Kidney epithelial cell (primary cell): ENCODE data around the gene PBX1. TPM values are rescaled to one million over a fixed set of nuclear protein-coding genes. Genes with fewer than 3 reads are reported as not detected.

Experiments
- DNase-seq: peaks from one replicate; pipeline ENCODE4 v3.0.0-alpha.2; 2010; ENCODE audit warnings: low read depth
- H3K27me3 ChIP-seq: 2 replicates; pipeline ENCODE4 v1.6.0; 2011; ENCODE audit warnings: low read length; ENCODE audit not compliant: control insufficient read depth, insufficient read depth
- H3K36me3 ChIP-seq: 2 replicates; pipeline ENCODE4 v1.5.1; 2011; ENCODE audit warnings: low read length; ENCODE audit not compliant: control insufficient read depth, insufficient read depth
- H3K4me3 ChIP-seq: 2 replicates; pipeline ENCODE4 v1.5.1; 2011; ENCODE audit warnings: low read depth, mild to moderate bottlenecking, control low read depth, low read length
- total RNA-seq: library from RNA; depleted of rRNA; stranded (reverse); fragments of >200 nt; gene quantifications from 2 replicates; pipeline ENCODE4 v1.2.3, GENCODE V29; 2015
- TF ChIP-seq, protein P1 (sequence below): IDR thresholded peaks from 2 replicates; pipeline ENCODE4 v1.5.1; 2011; ENCODE audit warnings: mild to moderate bottlenecking, moderate library complexity, low read length, control low read depth, inconsistent platforms; ENCODE audit not compliant: insufficient read depth, poor library complexity, severe bottlenecking

PBX1 gene
- total RNA-seq, 1 donor from 2014 or later = 5.7 TPM

DNA sequence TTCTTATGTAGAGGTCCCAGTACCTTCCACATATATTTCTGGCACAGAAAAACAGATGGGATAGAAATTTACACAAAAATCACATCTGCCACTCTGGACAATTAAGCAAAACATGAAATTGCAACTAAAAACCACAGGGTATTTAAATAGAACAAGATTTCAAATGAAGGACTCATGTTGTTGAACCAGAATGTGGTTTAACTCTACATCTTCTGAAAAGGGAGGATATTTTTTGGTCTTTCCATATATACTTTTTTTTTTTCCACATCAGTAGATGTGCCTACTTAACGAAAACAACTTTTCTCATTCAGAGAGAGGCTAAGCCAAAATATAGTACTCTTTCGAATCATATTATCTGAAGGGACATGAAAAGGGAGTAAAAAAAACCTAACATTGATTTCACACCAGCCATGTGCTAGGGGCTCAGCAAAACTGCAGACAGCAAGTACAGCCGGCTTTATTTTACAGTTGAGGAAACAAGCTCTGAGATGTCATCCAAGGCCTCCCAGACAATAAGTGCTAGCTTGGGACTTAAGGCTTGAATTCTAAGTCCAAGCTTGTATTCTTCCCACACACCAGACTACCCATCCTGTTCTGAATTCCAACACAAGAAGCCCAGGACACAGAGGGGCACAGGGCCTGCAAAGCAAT, 208.9 kb downstream of the PBX1 start:
- no peak for DNase-seq
- Histone ChIP-seq H3K27me3 (no peaks in the 10 kb centered on the region), H3K4me3 (no peak overlapping the region), H3K36me3 (no peaks in the 10 kb centered on the region)
- TF ChIP-seq, protein P1, sequence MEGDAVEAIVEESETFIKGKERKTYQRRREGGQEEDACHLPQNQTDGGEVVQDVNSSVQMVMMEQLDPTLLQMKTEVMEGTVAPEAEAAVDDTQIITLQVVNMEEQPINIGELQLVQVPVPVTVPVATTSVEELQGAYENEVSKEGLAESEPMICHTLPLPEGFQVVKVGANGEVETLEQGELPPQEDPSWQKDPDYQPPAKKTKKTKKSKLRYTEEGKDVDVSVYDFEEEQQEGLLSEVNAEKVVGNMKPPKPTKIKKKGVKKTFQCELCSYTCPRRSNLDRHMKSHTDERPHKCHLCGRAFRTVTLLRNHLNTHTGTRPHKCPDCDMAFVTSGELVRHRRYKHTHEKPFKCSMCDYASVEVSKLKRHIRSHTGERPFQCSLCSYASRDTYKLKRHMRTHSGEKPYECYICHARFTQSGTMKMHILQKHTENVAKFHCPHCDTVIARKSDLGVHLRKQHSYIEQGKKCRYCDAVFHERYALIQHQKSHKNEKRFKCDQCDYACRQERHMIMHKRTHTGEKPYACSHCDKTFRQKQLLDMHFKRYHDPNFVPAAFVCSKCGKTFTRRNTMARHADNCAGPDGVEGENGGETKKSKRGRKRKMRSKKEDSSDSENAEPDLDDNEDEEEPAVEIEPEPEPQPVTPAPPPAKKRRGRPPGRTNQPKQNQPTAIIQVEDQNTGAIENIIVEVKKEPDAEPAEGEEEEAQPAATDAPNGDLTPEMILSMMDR = no peak

DNA sequence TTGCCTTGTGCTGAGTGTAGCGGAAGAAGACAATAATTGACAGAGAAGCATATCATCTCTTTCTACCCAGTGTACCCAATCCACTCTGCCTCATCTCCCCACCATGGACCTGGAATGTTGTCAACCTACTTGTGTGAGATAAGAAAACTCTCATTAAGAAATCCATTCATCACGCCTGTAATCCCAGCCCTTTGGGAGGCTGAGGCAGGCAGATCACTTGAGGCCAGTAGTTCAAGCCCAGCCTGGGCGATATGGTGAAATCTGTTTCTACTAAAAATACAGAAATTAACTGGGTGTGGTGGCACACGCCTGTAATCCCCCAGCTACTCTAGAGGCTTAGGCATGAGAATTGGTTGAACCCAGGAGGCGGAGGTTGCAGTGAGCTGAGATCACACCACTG, 209.6 kb downstream of the PBX1 start:
- Histone ChIP-seq H3K36me3 (no peaks in the 10 kb centered on the region), H3K4me3 (no peak overlapping the region), H3K27me3 (no peaks in the 10 kb centered on the region)
- DNase-seq = no peak
- TF ChIP-seq, protein P1 = no peak

DNA sequence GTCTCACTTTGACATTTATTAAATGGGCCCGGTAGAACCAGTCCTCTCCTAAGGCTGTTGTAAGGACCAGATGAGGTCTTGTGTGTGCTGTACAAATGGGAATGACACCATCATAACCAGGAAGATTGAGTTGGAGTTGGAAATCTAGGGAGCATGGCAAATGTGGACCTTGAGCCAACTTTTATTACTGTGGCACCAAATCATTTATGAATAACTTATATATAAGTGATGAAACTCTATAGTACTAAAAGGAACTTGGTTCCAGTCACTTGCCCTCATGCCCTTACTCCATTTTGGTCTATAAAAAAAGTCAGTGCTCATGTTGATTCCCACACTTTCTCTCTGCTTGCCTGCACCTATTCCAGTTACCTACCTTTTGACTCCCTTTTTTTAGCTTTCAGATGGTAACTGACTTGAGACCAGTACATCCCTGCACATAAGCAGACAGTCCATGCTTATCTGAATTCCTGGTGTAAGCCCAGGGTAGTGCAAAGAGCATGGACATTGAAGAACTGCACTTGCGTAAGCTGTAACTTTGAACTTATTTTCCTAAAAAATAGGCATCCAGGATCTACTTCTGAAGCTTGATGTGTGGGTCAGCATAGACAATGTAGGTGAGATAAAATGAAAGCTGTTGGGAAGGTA, 210.6 kb downstream of the PBX1 start:
- H3K4me3 ChIP-seq = no peak overlapping the region
- H3K36me3 ChIP-seq = no peaks in the 10 kb centered on the region
- DNase-seq = no peak
- no peaks in the 10 kb centered on the region for H3K27me3 ChIP-seq
- TF ChIP-seq, protein P1 = no peak

DNA sequence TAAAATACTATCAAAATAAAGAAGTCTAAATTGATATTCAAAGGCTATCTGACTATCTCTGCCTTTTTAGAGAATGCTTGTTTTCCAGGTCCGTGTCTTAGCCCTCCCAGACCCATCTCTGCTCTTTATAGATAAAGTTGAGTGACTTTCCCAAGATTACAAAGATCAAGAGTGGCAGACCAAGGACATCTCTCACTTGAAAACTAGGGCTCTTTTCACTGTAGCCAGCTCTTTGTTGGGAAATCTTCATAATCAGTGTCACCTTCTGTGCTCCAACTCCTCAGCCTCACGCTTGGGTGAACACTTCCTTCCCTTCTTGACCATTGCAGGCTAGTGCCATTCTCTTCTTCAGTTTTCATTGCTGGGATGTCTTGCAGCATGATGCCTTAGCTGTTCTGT, 211.1 kb downstream of the PBX1 start:
- H3K4me3 ChIP-seq = no peak overlapping the region
- TF ChIP-seq, protein P1 = no peak
- DNase-seq = no peak
- no peaks in the 10 kb centered on the region for H3K27me3 ChIP-seq
- H3K36me3 ChIP-seq = no peaks in the 10 kb centered on the region

DNA sequence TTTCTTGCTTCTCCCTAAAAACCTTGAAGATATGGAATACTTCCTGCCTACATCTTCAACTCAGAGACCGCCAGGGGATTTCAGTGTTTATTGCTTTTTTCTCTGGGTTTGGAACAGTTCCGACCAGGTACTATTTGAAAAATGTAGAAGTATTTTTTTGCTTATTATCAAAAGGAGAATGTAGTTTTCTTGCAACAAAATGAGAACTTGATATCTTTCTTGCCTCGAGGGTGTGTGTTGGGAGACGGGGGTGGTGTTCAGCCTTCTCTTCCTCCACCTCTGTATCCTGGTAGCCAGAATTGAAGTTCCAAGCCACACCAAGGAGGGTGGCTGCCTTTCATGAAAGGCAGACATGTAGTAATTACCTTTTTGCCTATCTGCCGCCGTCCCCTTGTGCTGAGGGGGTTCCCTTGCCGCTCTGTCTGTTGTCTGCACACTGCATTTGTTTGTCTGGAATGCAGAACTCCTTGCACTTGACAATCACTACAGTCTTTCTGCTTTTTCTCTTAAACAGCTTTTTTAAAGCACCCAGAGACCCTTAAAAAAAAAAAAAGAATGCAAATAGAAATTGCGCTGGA, 212.1 kb downstream of the PBX1 start:
- TF ChIP-seq, protein P1 = no peak
- no peak for DNase-seq
- Histone ChIP-seq H3K4me3 (no peak overlapping the region), H3K27me3 (no peaks in the 10 kb centered on the region), H3K36me3 (no peaks in the 10 kb centered on the region)
